K562 (cell line): ENCODE results near the gene CAMK2B. TPM values are rescaled to one million over a fixed set of nuclear protein-coding genes. Genes with fewer than 3 reads are reported as not detected.

Experiments
- CEBPG ChIP-seq, 3 experiments: fragments of 200-800 bp in 1 of 3; sonication (Bioruptor generic) in 1 of 3; sonication (generic) in 1 of 3; formaldehyde crosslinking in 1 of 3; IDR thresholded peaks in 2 of 3; conservative IDR thresholded peaks in 1 of 3; 2 replicates each; pipeline versions ENCODE4 v1.6.1 to v1.8.0; 2016 to 2022; ENCODE audit warnings: missing compliant biosample characterization in 2 of 3, missing genetic modification characterization in 2 of 3, mild to moderate bottlenecking in 1 of 3, missing genetic modification reagents in 1 of 3
- CXXC5 ChIP-seq: fragments of 250-450 bp; sonication (Bioruptor Pico); IDR thresholded peaks from 2 replicates; pipeline ENCODE4 v1.8.0; 2022; ENCODE audit warnings: inconsistent platforms, mild to moderate bottlenecking, moderate library complexity
- MCM2 ChIP-seq: fragments of 450-650 bp; IDR thresholded peaks from 2 replicates; pipeline ENCODE4 v1.6.1; 2017; ENCODE audit warnings: low read depth, mild to moderate bottlenecking
- MTA2 ChIP-seq: fragments of 450-650 bp; IDR thresholded peaks from 2 replicates; pipeline ENCODE4 v1.6.1; 2016; ENCODE audit warnings: low read depth
- NCOR1 ChIP-seq: fragments of 450-650 bp; IDR thresholded peaks from 2 replicates; pipeline ENCODE4 v1.6.1; 2016; ENCODE audit warnings: mild to moderate bottlenecking, moderate library complexity
- PBX2 ChIP-seq, 2 experiments: IDR thresholded peaks in 1 of 2; conservative IDR thresholded peaks in 1 of 2; 2 replicates each; pipeline ENCODE4 v1.6.1; 2016; ENCODE audit warnings: low read depth in 2 of 2, mild to moderate bottlenecking in 1 of 2, missing compliant biosample characterization in 1 of 2, missing genetic modification characterization in 1 of 2, moderate library complexity in 1 of 2
- ZNF740 ChIP-seq, 3 experiments: fragments of 200-800 bp in 1 of 3; sonication (Bioruptor generic) in 1 of 3; sonication (generic) in 1 of 3; formaldehyde crosslinking in 1 of 3; IDR thresholded peaks; 2 replicates each; pipeline versions ENCODE4 v1.6.1 to v1.8.0; 2016 to 2022; ENCODE audit warnings: mild to moderate bottlenecking in 2 of 3, missing compliant biosample characterization in 2 of 3, missing genetic modification characterization in 2 of 3, missing genetic modification reagents in 1 of 3
- polyA plus RNA-seq, 8 experiments: library from polyadenylated mRNA; depleted of rRNA in 4 of 8; stranded (reverse) in 5 of 8; unstranded in 3 of 8; fragments of >200 nt; fragmentation: Nextera tagmentation in 2 of 8; fragmentation: Illumina TruSeq in 1 of 8; extraction: Ambion mirVana in 2 of 8; extraction: Trizol in 1 of 8; gene quantifications; 2 replicates each; pipeline versions ENCODE4 v1.2.1 to v1.2.3, GENCODE V29; 2011 to 2014; ENCODE audit warnings: inconsistent platforms in 1 of 8, missing spikeins in 1 of 8
- total RNA-seq, 7 experiments: library from RNA; depleted of rRNA in 6 of 7; stranded (reverse); fragments of >200 nt in 6 of 7; fragmentation: Illumina TruSeq in 2 of 7; extraction: Trizol in 2 of 7; gene quantifications; 2 replicates each; pipeline versions ENCODE4 v1.2.1 to v1.2.3, GENCODE V29; 2011 to 2021; ENCODE audit warnings: low replicate concordance in 1 of 7

Gene CAMK2B
- total and polyA plus RNA-seq, 9 of the 15 experiments (the other 6 are each of a cell fraction or from before 2014, with no cell fraction given), result 0.04 to 0.09 (median 0.05) TPM; not detected in 4

- TF ChIP-seq PBX2 (CRISPR knock-in tag; IDR thresholded peaks at IDR 0.05; ENCODE audit: low read depth) (no peak), PBX2 (tag; conservative IDR thresholded peaks at IDR 0.05; ENCODE audit: low read depth) (no peak), ZNF740 (CRISPR knock-in tag; IDR thresholded peaks at IDR 0.05) (no peak), ZNF740 (tag; IDR thresholded peaks at IDR 0.05) (no peak), CEBPG (CRISPR knock-in tag; IDR thresholded peaks at IDR 0.05) (no peak), CEBPG (tag; conservative IDR thresholded peaks at IDR 0.05 in 1 of 2, IDR thresholded peaks at IDR 0.05 in 1 of 2) (no peak), CXXC5 (CRISPR knock-in tag) (no peak), MTA2 (no peak), NCOR1 (no peak), MCM2 (no peak)
These were observed 117.3 kb downstream of the CAMK2B start (continued) for GRCh38 chr7:44208085-44208484.
